K562 (cell line): ENCODE results near the gene CGNL1. TPM values are rescaled to one million over a fixed set of nuclear protein-coding genes. Genes with fewer than 3 reads are reported as not detected.

ENCODE experiments used
- ATAC-seq: fragments of 200-7000 bp; cut with Tn5 transposase; 3 replicates; pipeline ENCODE4 v1.9.1; 2020; ENCODE audit warnings: moderate library complexity
- BruUV-seq: library from RNA; stranded (reverse); fragments of 400-500 nt; replicated peaks from 2 replicates; lab custom pipeline; 2021; lab: Mats Ljungman, UMichigan
- CTCF ChIA-PET: fragments of 300-600 bp; formaldehyde crosslinking; extraction: SDS; loops from one replicate; lab custom pipeline; 2021; ENCODE audit warnings: low intra/inter-chr PET ratio; lab: Yijun Ruan, JAX
- POLR2A ChIA-PET: fragments of 300-600, 350-650 bp; sonication (Branson Sonifier 250); formaldehyde crosslinking; extraction: SDS; loops from one replicate; lab custom pipeline; 2021; ENCODE audit warnings: antibody characterized with exemption, inconsistent platforms; lab: Yijun Ruan, JAX
- DNase-seq, 4 experiments: peaks; one replicate each; pipeline versions ENCODE4 v3.0.0 to v3.0.0-alpha.2; 2011 to 2018; ENCODE audit warnings: low spot score in 3 of 4, mixed read lengths in 3 of 4; ENCODE audit errors: extremely low read depth in 1 of 4
- FAIRE-seq: peaks from 2 replicates; lab custom pipeline; 2011; peaks lifted over from hg19 to GRCh38; lab: Jason Lieb, UNC
- H2AFZ ChIP-seq: 2 replicates; pipeline ENCODE4 v1.6.0; 2011; ENCODE audit warnings: low read depth, low read length, control low read depth, inconsistent platforms
- H3K27ac ChIP-seq: fragments of 200-600 bp; 3 replicates; pipeline ENCODE4 v1.8.0; 2011; ENCODE audit warnings: low read depth, mild to moderate bottlenecking, control low read depth, inconsistent platforms, low read length, moderate library complexity, mixed read lengths; ENCODE audit errors: extremely low read depth
- H3K27me3 ChIP-seq, 2 experiments: fragments of 300-600 bp in 1 of 2; 2 replicates in 1 of 2; 3 replicates in 1 of 2; pipeline versions ENCODE4 v1.6.0 to v1.8.0; 2011; ENCODE audit warnings: inconsistent platforms in 2 of 2, low read length in 2 of 2, mild to moderate bottlenecking in 1 of 2, mixed read lengths in 1 of 2, moderate library complexity in 1 of 2; ENCODE audit not compliant: control insufficient read depth in 2 of 2, insufficient read depth in 2 of 2
- H3K36me3 ChIP-seq: fragments of 300-600 bp; 3 replicates; pipeline ENCODE4 v1.8.0; 2011; ENCODE audit warnings: mild to moderate bottlenecking, low read length, inconsistent platforms; ENCODE audit not compliant: control insufficient read depth, insufficient read depth
- H3K4me1 ChIP-seq, 2 experiments: fragments of 200-600 bp in 1 of 2; replicated peaks in 1 of 2; 2 replicates in 1 of 2; 3 replicates in 1 of 2; pipeline versions ENCODE4 v1.5.1 to v1.8.0; 2011; ENCODE audit warnings: inconsistent platforms in 2 of 2, low read length in 2 of 2, mild to moderate bottlenecking in 1 of 2, mixed read lengths in 1 of 2, moderate library complexity in 1 of 2; ENCODE audit not compliant: control insufficient read depth in 2 of 2, insufficient read depth in 2 of 2
- H3K4me2 ChIP-seq: 2 replicates; pipeline ENCODE4 v1.6.1; 2011; ENCODE audit warnings: low read length, control low read depth, inconsistent platforms, mixed read lengths; ENCODE audit not compliant: insufficient read depth
- H3K4me3 ChIP-seq: fragments of 200-600 bp; sonication (generic), shearing (Covaris generic); 2 replicates; pipeline ENCODE4 v1.5.1; 2016; ENCODE audit warnings: control low read depth, inconsistent platforms
- H3K79me2 ChIP-seq: fragments of 200-600 bp; 3 replicates; pipeline ENCODE4 v1.8.0; 2011; ENCODE audit warnings: low read length, inconsistent platforms; ENCODE audit not compliant: control insufficient read depth, insufficient read depth
- H3K9ac ChIP-seq, 2 experiments: 2 replicates each; pipeline versions ENCODE4 v1.6.0 to v1.6.1; 2011; ENCODE audit warnings: low read depth in 2 of 2, low read length in 2 of 2, control low read depth in 1 of 2, inconsistent platforms in 1 of 2, mild to moderate bottlenecking in 1 of 2, mixed read lengths in 1 of 2; ENCODE audit not compliant: insufficient read depth in 1 of 2
- H3K9me1 ChIP-seq: one replicate; pipeline ENCODE4 v1.6.0; 2011; ENCODE audit warnings: inconsistent platforms, mild to moderate bottlenecking, low read length, moderate library complexity; ENCODE audit not compliant: control insufficient read depth, insufficient read depth
- H3K9me3 ChIP-seq: replicated peaks from 2 replicates; pipeline ENCODE4 v1.5.1; 2011; ENCODE audit warnings: low read depth, low read length, inconsistent platforms; ENCODE audit not compliant: control insufficient read depth, insufficient read depth
- H4K20me1 ChIP-seq: replicated peaks from 2 replicates; pipeline ENCODE4 v1.6.1; 2011; ENCODE audit warnings: low read length, inconsistent platforms, mixed read lengths; ENCODE audit not compliant: control insufficient read depth, insufficient read depth
- BCOR ChIP-seq: fragments of 450-650 bp; IDR thresholded peaks from 2 replicates; pipeline ENCODE4 v1.6.1; 2016
- GATAD2A ChIP-seq: fragments of 450-650 bp; IDR thresholded peaks from 2 replicates; pipeline ENCODE4 v1.6.1; 2017
- GTF2A2 ChIP-seq: IDR thresholded peaks from 2 replicates; pipeline ENCODE4 v1.6.1; 2016; ENCODE audit warnings: mild to moderate bottlenecking, missing genetic modification characterization, missing compliant biosample characterization
- NFE2 ChIP-seq: IDR thresholded peaks from 2 replicates; pipeline ENCODE4 v1.6.1; 2014; ENCODE audit warnings: antibody characterized with exemption, low read depth
- PHF21A ChIP-seq: fragments of 450-650 bp; IDR thresholded peaks from 2 replicates; pipeline ENCODE4 v1.6.1; 2017; ENCODE audit warnings: low read depth, borderline replicate concordance
- SNRNP70 ChIP-seq: fragments of 200-400 bp; formaldehyde crosslinking; optimal IDR thresholded peaks from 2 replicates; pipeline ENCODE3; 2017; ENCODE audit warnings: low read depth, low read length
- TAF9B ChIP-seq: fragments of 450-650 bp; IDR thresholded peaks from 2 replicates; pipeline ENCODE4 v1.6.1; 2018; ENCODE audit warnings: mild to moderate bottlenecking; ENCODE audit not compliant: partially characterized antibody
- ZFP30 ChIP-seq: fragments of 250-450 bp; sonication (Bioruptor Pico); IDR thresholded peaks from 2 replicates; pipeline ENCODE4 v1.8.0; 2022; ENCODE audit warnings: moderate library complexity, mild to moderate bottlenecking, inconsistent platforms, borderline replicate concordance
- ZNF41 ChIP-seq: fragments of 250-450 bp; sonication (Bioruptor Pico); conservative IDR thresholded peaks from 2 replicates; pipeline ENCODE4 v1.4.0; 2020; ENCODE audit warnings: mild to moderate bottlenecking
- ZNF717 ChIP-seq: fragments of 250-450 bp; sonication (Bioruptor Pico); IDR thresholded peaks from 2 replicates; pipeline ENCODE4 v1.5.0; 2021
- ZNF77 ChIP-seq: fragments of 250-450 bp; sonication (Bioruptor Pico); IDR thresholded peaks from 2 replicates; pipeline ENCODE4 v1.5.0; 2020
- WGBS: fragments of 100-300 bp; shearing (Covaris generic); methylation state at CpG from one replicate; pipeline ENCODE4 v1.1.6; 2016; ENCODE audit warnings: low coverage, mixed read lengths; ENCODE audit not compliant: insufficient coverage; ENCODE audit errors: missing lambda C conversion rate; 5-methylcytosine and 5-hydroxymethylcytosine counted together
- in situ Hi-C: fragments of 300-500 bp; cut with MboI; formaldehyde crosslinking; loops from 4 replicates; pipeline ENCODE4 v1.15.0; 2018; ENCODE audit warnings: inconsistent platforms, mixed read lengths
- intact Hi-C: fragments of 100-400 bp; cut with micrococcal nuclease; formaldehyde crosslinking; loops from 2 replicates; pipeline ENCODE4 v1.14.2; 2022
- polyA plus RNA-seq, 8 experiments: library from polyadenylated mRNA; depleted of rRNA in 4 of 8; stranded (reverse) in 5 of 8; unstranded in 3 of 8; fragments of >200 nt; fragmentation: Nextera tagmentation in 2 of 8; fragmentation: Illumina TruSeq in 1 of 8; extraction: Ambion mirVana in 2 of 8; extraction: Trizol in 1 of 8; gene quantifications; 2 replicates each; pipeline versions ENCODE4 v1.2.1 to v1.2.3, GENCODE V29; 2011 to 2014; ENCODE audit warnings: inconsistent platforms in 1 of 8, missing spikeins in 1 of 8
- total RNA-seq, 7 experiments: library from RNA; depleted of rRNA in 6 of 7; stranded (reverse); fragments of >200 nt in 6 of 7; fragmentation: Illumina TruSeq in 2 of 7; extraction: Trizol in 2 of 7; gene quantifications; 2 replicates each; pipeline versions ENCODE4 v1.2.1 to v1.2.3, GENCODE V29; 2011 to 2021; ENCODE audit warnings: low replicate concordance in 1 of 7

The CGNL1 gene
- total and polyA plus RNA-seq, 9 of the 15 experiments (the other 6 are each of a cell fraction or from before 2014, with no cell fraction given) = 0.01 to 0.07 TPM; not detected in 7

DNA sequence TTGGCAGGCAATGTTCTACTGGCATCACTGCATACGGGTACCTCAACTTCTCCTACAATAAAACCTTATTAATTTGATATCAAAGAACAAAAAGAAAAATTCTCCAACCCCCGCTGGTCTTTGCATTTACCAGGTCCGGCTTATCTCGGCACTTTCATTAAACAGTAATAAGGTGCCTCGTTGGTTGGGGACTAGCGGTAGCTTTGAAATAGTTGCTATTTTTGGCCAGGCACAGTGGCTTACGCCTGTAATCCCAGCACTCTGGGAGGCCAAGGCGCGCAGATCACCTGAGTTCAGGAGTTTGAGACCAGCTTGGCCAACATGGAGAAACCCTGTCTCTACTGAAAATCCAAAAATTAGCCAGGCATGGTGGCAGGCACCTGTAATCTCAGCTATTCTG is 32.0 kb upstream of the CGNL1 start:
- ChIA-PET POLR2A (interaction anchor here (2.0 kb wide), 1 partner anchor 183 kb away, joined by 5 read pairs; no protein-coding TSS in a partner anchor), CTCF (interaction anchor here (1.6 kb wide), 1 partner anchor 183 kb away, joined by 3 read pairs; no protein-coding TSS in a partner anchor)
- Histone ChIP-seq H3K27me3 (peaks cover 0 to 3% of the 10 kb centered on the region in 2 experiments; a peak in 1 of 5 replicates), H3K27ac (no peak overlapping the region), H3K4me3 (no peak overlapping the region), H3K9me3 (no peaks in the 10 kb centered on the region), H3K4me2 (no peak overlapping the region), H3K4me1 (no peaks in the 10 kb centered on the region), H3K79me2 (no peaks in the 10 kb centered on the region), H3K9me1 (no peaks in the 10 kb centered on the region), H4K20me1 (no peaks in the 10 kb centered on the region), H3K36me3 (no peaks in the 10 kb centered on the region), H2AFZ (no peak overlapping the region), H3K9ac (no peak overlapping the region)
- BruUV-seq = no TSS peak
- FAIRE-seq (no peak), ATAC-seq (no peak), DNase-seq (no peak)
- WGBS = 66% methylated on average over 9 of the region's 9 CpGs
- TF ChIP-seq ZFP30 (CRISPR knock-in tag) (no peak), TAF9B (no peak), GTF2A2 (tag) (no peak), ZNF717 (no peak), ZNF41 (no peak), PHF21A (no peak), GATAD2A (no peak), NFE2 (no peak), SNRNP70 (no peak), BCOR (no peak), ZNF77 (no peak)
- in situ Hi-C loops (loop anchor here (5.0 kb wide), 1 partner anchor 188 kb away; no protein-coding TSS in a partner anchor), intact Hi-C loops (loop anchor here (10.0 kb wide), 1 partner anchor 91 kb away; no protein-coding TSS in a partner anchor)
